HepG2 (cell line): ENCODE data around the gene TEX14. TPM values are rescaled to one million over a fixed set of nuclear protein-coding genes. Genes with fewer than 3 reads are reported as not detected.

Source experiments
- ASH2L ChIP-seq: fragments of 300-600, 200-600 bp; sonication (generic); IDR thresholded peaks from 2 replicates; pipeline ENCODE4 v1.7.0; 2017; ENCODE audit warnings: low read depth, mild to moderate bottlenecking, moderate library complexity, mixed read lengths, low read length; ENCODE audit not compliant: insufficient read length
- FOXP1 ChIP-seq, 2 experiments: fragments of 450-650 bp in 1 of 2; IDR thresholded peaks; 2 replicates each; pipeline ENCODE4 v1.6.1; 2017 to 2018; ENCODE audit warnings: antibody characterized with exemption in 1 of 2
- HOXA5 ChIP-seq: sonication (generic); formaldehyde crosslinking; IDR thresholded peaks from 2 replicates; pipeline ENCODE4 v1.4.0; 2020; ENCODE audit warnings: missing genetic modification reagents
- MXD1 ChIP-seq: sonication (generic); formaldehyde crosslinking; IDR thresholded peaks from 2 replicates; pipeline ENCODE4 v1.4.0; 2020; ENCODE audit warnings: mild to moderate bottlenecking, missing genetic modification reagents
- RFX5 ChIP-seq: IDR thresholded peaks from 2 replicates; pipeline ENCODE4 v1.6.1; 2011; ENCODE audit warnings: low read depth, low read length, improper control_type of control experiment
- SKIL ChIP-seq: sonication (generic); formaldehyde crosslinking; IDR thresholded peaks from 2 replicates; pipeline ENCODE4 v1.8.0; 2022; ENCODE audit warnings: missing genetic modification reagents, mild to moderate bottlenecking, moderate library complexity, borderline replicate concordance
- SP1 ChIP-seq, 2 experiments: fragments of 450-650 bp in 1 of 2; sonication (generic) in 1 of 2; formaldehyde crosslinking in 1 of 2; IDR thresholded peaks; 2 replicates each; pipeline versions ENCODE4 v1.4.0 to v1.6.1; 2016 to 2020; ENCODE audit warnings: missing genetic modification reagents in 1 of 2
- TAF1 ChIP-seq: sonication (generic); formaldehyde crosslinking; IDR thresholded peaks from 2 replicates; pipeline ENCODE4 v1.4.0; 2020; ENCODE audit warnings: missing genetic modification reagents
- TBL1XR1 ChIP-seq: fragments of 150-350 bp; IDR thresholded peaks from 2 replicates; pipeline ENCODE4 v1.6.1; 2014; ENCODE audit warnings: borderline replicate concordance, low read length; ENCODE audit not compliant: partially characterized antibody
- THRA ChIP-seq: sonication (generic); formaldehyde crosslinking; IDR thresholded peaks from 2 replicates; pipeline ENCODE4 v1.4.0; 2020; ENCODE audit warnings: missing genetic modification reagents, borderline replicate concordance
- ZFP82 ChIP-seq: sonication (generic); formaldehyde crosslinking; IDR thresholded peaks from 2 replicates; pipeline ENCODE4 v1.5.1; 2020; ENCODE audit warnings: mild to moderate bottlenecking, missing genetic modification reagents, borderline replicate concordance
- ZFP90 ChIP-seq: sonication (generic); formaldehyde crosslinking; IDR thresholded peaks from 2 replicates; pipeline ENCODE4 v1.8.0; 2022; ENCODE audit warnings: missing genetic modification reagents, mild to moderate bottlenecking, inconsistent platforms, borderline replicate concordance
- ZNF333 ChIP-seq: sonication (generic); formaldehyde crosslinking; IDR thresholded peaks from 2 replicates; pipeline ENCODE4 v1.4.0; 2020; ENCODE audit warnings: mild to moderate bottlenecking, missing genetic modification reagents, borderline replicate concordance
- ZNF510 ChIP-seq: sonication (generic); formaldehyde crosslinking; IDR thresholded peaks from 2 replicates; pipeline ENCODE4 v1.4.0; 2020; ENCODE audit warnings: low read depth, mild to moderate bottlenecking, missing genetic modification reagents
- ZNF652 ChIP-seq: IDR thresholded peaks from 2 replicates; pipeline ENCODE4 v1.6.1; 2016; ENCODE audit warnings: low read depth, borderline replicate concordance
- ZNF674 ChIP-seq: sonication (generic); formaldehyde crosslinking; IDR thresholded peaks from 2 replicates; pipeline ENCODE4 v1.5.0; 2020; ENCODE audit warnings: low read depth, mild to moderate bottlenecking, missing genetic modification reagents
- ZNF746 ChIP-seq: sonication (generic); formaldehyde crosslinking; IDR thresholded peaks from 2 replicates; pipeline ENCODE4 v1.8.0; 2022; ENCODE audit warnings: mild to moderate bottlenecking, missing genetic modification reagents
- polyA plus RNA-seq, 8 experiments: library from polyadenylated mRNA; depleted of rRNA in 3 of 8; stranded (reverse) in 7 of 8; unstranded in 1 of 8; fragments of >200 nt; fragmentation: Illumina TruSeq in 4 of 8; extraction: Trizol in 4 of 8; gene quantifications; 2 replicates each; pipeline versions ENCODE4 v1.2.1 to v1.2.3, GENCODE V29; 2011 to 2016; ENCODE audit warnings: low read depth in 4 of 8, missing spikeins in 1 of 8, mixed read lengths in 1 of 8; ENCODE audit not compliant: insufficient read depth in 1 of 8
- total RNA-seq, 5 experiments: library from RNA; depleted of rRNA; stranded (reverse); fragments of >200 nt; fragmentation: Illumina TruSeq; extraction: Trizol; gene quantifications; 2 replicates each; pipeline ENCODE4 v1.2.3, GENCODE V29; 2016; ENCODE audit warnings: low read depth in 1 of 5
- TF ChIP-seq, protein P1 (sequence below): sonication (generic); formaldehyde crosslinking; IDR thresholded peaks from 2 replicates; pipeline ENCODE4 v1.4.0; 2020; ENCODE audit warnings: missing genetic modification reagents, borderline replicate concordance

The TEX14 gene
- total and polyA plus RNA-seq, 2 of the 13 experiments (the other 11 are each of a cell fraction or from before 2014, with no cell fraction given), result 0.04 to 0.07 TPM

GRCh38 chr17:58658804-58659713, 32.8 kb downstream of the TEX14 start (continued):
- TF ChIP-seq ZNF333 (CRISPR knock-in tag) (no peak; the same call in 1 of the 2 replicates), SKIL (CRISPR knock-in tag) (no peak), ZFP82 (peak; percentile 70; the same call in 1 of the 2 replicates), ASH2L (peak; percentile 49), ZFP90 (CRISPR knock-in tag) (0 out of 2 replicates have a peak, but pooled peaks have one; percentile 54), TAF1 (peak; percentile 35; the same call in 1 of the 2 replicates), THRA (CRISPR knock-in tag) (peak; percentile 77), FOXP1 (IDR thresholded peaks at IDR 0.05) (peak; percentile 85), FOXP1 (CRISPR knock-in tag; IDR thresholded peaks at IDR 0.05) (peak; percentile 82), ZNF652 (CRISPR knock-in tag) (peak; percentile 47), HOXA5 (peak; percentile 97), MXD1 (CRISPR knock-in tag) (no peak), ZNF510 (CRISPR knock-in tag) (no peak), RFX5 (0 out of 2 replicates have a peak, but pooled peaks have one; percentile 61), TBL1XR1 (peak; percentile 75), SP1 (IDR thresholded peaks at IDR 0.05) (no peak), SP1 (CRISPR knock-in tag; IDR thresholded peaks at IDR 0.05) (peak; percentile 55), ZNF746 (CRISPR knock-in tag) (no peak), ZNF674 (CRISPR knock-in tag) (no peak)
- TF ChIP-seq, protein P1, sequence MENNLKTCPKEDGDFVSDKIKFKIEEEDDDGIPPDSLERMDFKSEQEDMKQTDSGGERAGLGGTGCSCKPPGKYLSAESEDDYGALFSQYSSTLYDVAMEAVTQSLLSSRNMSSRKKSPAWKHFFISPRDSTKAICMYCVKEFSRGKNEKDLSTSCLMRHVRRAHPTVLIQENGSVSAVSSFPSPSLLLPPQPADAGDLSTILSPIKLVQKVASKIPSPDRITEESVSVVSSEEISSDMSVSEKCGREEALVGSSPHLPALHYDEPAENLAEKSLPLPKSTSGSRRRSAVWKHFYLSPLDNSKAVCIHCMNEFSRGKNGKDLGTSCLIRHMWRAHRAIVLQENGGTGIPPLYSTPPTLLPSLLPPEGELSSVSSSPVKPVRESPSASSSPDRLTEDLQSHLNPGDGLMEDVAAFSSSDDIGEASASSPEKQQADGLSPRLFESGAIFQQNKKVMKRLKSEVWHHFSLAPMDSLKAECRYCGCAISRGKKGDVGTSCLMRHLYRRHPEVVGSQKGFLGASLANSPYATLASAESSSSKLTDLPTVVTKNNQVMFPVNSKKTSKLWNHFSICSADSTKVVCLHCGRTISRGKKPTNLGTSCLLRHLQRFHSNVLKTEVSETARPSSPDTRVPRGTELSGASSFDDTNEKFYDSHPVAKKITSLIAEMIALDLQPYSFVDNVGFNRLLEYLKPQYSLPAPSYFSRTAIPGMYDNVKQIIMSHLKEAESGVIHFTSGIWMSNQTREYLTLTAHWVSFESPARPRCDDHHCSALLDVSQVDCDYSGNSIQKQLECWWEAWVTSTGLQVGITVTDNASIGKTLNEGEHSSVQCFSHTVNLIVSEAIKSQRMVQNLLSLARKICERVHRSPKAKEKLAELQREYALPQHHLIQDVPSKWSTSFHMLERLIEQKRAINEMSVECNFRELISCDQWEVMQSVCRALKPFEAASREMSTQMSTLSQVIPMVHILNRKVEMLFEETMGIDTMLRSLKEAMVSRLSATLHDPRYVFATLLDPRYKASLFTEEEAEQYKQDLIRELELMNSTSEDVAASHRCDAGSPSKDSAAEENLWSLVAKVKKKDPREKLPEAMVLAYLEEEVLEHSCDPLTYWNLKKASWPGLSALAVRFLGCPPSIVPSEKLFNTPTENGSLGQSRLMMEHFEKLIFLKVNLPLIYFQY, result peak; percentile 59; the same call in 1 of the 2 replicates
